HG03108 (cell line): ENCODE results near the gene BMP10.
"Not testable (repeated sequence)": the region's sequence is repeated elsewhere in the genome, so short reads cannot be mapped to it uniquely, and the experiment has no call there.

Source experiments
- ATAC-seq: cut with Tn5 transposase; IDR thresholded peaks from one replicate; pipeline ENCODE4 v1.9.1; 2021; ENCODE audit warnings: moderate library complexity; ENCODE audit not compliant: unreplicated experiment

Gene BMP10

GRCh38 chr2:68900496-68901198 is 29.4 kb upstream of the BMP10 start:
- ATAC-seq: no peak

GRCh38 chr2:68895981-68896380 is 24.8 kb upstream of the BMP10 start:
- not testable (repeated sequence) for ATAC-seq

GRCh38 chr2:68889500-68889899 is 18.3 kb upstream of the BMP10 start:
- ATAC-seq: no peak

- ATAC-seq: no peak
Measured at GRCh38 chr2:68889021-68889420, 17.8 kb upstream of the BMP10 start.

- no peak for ATAC-seq
Measured at GRCh38 chr2:68888038-68888704, 17.0 kb upstream of the BMP10 start.

- ATAC-seq: no peak
Measured at GRCh38 chr2:68885811-68886075, 14.5 kb upstream of the BMP10 start.

GRCh38 chr2:68885074-68885810 is 14.0 kb upstream of the BMP10 start:
- no peak for ATAC-seq

GRCh38 chr2:68880213-68880612 is 9.0 kb upstream of the BMP10 start:
- no peak for ATAC-seq

GRCh38 chr2:68879296-68879695 is 8.1 kb upstream of the BMP10 start:
- no peak for ATAC-seq

GRCh38 chr2:68878753-68879152 is 7.6 kb upstream of the BMP10 start:
- ATAC-seq: no peak

- ATAC-seq: no peak
Measured at GRCh38 chr2:68878071-68878711, 7.0 kb upstream of the BMP10 start.

- no peak for ATAC-seq
Measured at GRCh38 chr2:68877079-68877772, 6.0 kb upstream of the BMP10 start.

GRCh38 chr2:68870215-68870614 is 982 bp downstream of the BMP10 start:
- ATAC-seq: no peak

GRCh38 chr2:68865108-68865507 is 6.1 kb downstream of the BMP10 start:
- ATAC-seq: no peak

GRCh38 chr2:68863996-68864395 is 7.2 kb downstream of the BMP10 start:
- ATAC-seq: no peak

- no peak for ATAC-seq
Measured at GRCh38 chr2:68862889-68863288, 8.3 kb downstream of the BMP10 start.

GRCh38 chr2:68861330-68861729 is 9.9 kb downstream of the BMP10 start:
- ATAC-seq: no peak

GRCh38 chr2:68860111-68860510 is 11.1 kb downstream of the BMP10 start:
- ATAC-seq: no peak

- no peak for ATAC-seq
Measured at GRCh38 chr2:68857855-68858456, 13.2 kb downstream of the BMP10 start.

- ATAC-seq: no peak
Measured at GRCh38 chr2:68857202-68857845, 13.9 kb downstream of the BMP10 start.
